ENCODE data around the gene TTC28. TPM values are rescaled to one million over a fixed set of nuclear protein-coding genes. Genes with fewer than 3 reads are reported as not detected.

Gene TTC28
- total RNA-seq, 1 experiment from 2014 or later = not detected

DNA sequence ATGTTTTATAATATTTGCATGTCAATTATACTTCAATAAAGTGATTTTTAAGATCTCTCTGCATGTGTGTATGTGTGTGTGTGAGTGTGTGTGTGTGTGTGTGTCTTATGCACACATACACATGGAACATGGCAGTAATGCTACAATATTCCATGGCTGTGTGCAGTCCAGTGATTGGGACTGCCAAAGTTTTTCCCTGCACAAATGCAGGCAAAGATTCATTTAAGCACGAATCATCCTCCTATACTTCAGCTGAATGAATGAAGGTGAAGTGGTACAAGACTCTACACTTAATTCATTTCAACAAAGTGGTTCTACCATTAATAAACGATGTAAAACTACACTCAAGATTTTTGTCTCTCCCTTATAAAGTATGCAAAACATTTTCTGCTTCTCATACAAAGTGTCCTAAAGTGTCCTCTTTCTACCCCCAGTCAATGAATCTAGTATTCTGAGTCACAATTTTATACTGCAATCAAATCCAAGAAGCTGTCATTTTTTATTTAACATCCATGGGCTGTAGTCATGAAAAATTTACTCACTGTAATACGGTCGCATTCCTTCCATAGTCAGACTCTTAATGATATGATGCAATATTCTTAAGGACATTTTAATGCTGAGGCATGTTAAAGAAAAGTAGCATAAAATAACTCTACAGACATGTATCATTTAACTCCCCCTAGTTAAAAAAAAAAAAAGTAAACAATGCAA, 132.4 kb downstream of the TTC28 start:
- ChIA-PET POLR2A (no interaction called here), CTCF (no interaction called here)
- Mint-ChIP-seq H3K27ac (ENCODE audit: low read depth, unreplicated experiment) (no peak overlapping the region), H3K4me3 (ENCODE audit: unreplicated experiment) (no peak overlapping the region), H3K27me3 (ENCODE audit: insufficient read depth, unreplicated experiment) (peaks cover 60% of the 10 kb centered on the region), H3K36me3 (ENCODE audit: insufficient read depth, unreplicated experiment) (no peaks in the 10 kb centered on the region), H3K9me3 (ENCODE audit: unreplicated experiment) (peaks cover 8% of the 10 kb centered on the region), H3K4me1 (ENCODE audit: insufficient read depth, unreplicated experiment) (no peaks in the 10 kb centered on the region)
- TF ChIP-seq, protein P1, sequence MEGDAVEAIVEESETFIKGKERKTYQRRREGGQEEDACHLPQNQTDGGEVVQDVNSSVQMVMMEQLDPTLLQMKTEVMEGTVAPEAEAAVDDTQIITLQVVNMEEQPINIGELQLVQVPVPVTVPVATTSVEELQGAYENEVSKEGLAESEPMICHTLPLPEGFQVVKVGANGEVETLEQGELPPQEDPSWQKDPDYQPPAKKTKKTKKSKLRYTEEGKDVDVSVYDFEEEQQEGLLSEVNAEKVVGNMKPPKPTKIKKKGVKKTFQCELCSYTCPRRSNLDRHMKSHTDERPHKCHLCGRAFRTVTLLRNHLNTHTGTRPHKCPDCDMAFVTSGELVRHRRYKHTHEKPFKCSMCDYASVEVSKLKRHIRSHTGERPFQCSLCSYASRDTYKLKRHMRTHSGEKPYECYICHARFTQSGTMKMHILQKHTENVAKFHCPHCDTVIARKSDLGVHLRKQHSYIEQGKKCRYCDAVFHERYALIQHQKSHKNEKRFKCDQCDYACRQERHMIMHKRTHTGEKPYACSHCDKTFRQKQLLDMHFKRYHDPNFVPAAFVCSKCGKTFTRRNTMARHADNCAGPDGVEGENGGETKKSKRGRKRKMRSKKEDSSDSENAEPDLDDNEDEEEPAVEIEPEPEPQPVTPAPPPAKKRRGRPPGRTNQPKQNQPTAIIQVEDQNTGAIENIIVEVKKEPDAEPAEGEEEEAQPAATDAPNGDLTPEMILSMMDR (IDR thresholded peaks at IDR 0.05; ENCODE audit: unreplicated experiment) = no peak
- DNase-seq (ENCODE audit: unreplicated experiment) = no peak
- intact Hi-C loops (cut with micrococcal nuclease) = no loop called here
- no TSS peak for BruUV-seq (replicated peaks)

DNA sequence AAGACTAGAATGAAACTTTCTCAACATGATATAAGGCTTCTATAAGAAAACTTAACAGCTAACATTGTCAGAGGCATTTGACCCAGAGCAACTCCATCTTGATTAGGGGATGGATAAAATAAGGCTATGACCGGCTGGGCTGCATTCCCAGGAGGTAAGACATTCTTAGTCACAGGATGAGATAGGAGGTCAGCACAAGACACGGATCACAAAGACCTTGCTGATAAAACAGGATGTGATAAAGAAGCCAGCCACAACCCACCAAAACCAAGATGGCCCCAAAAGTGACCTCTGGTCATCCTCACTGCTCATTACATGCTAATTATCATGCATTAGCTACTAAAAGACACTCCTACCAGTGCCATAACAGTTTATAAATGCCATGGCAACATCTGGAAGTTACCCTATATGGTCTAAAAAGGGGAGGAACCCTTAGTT, 135.2 kb downstream of the TTC28 start:
- Mint-ChIP-seq H3K4me1 (ENCODE audit: insufficient read depth, unreplicated experiment) (no peaks in the 10 kb centered on the region), H3K4me3 (ENCODE audit: unreplicated experiment) (no peak overlapping the region), H3K9me3 (ENCODE audit: unreplicated experiment) (peaks cover 8% of the 10 kb centered on the region), H3K27me3 (ENCODE audit: insufficient read depth, unreplicated experiment) (peaks cover 42% of the 10 kb centered on the region), H3K36me3 (ENCODE audit: insufficient read depth, unreplicated experiment) (no peaks in the 10 kb centered on the region), H3K27ac (ENCODE audit: low read depth, unreplicated experiment) (no peak overlapping the region)
- DNase-seq (ENCODE audit: unreplicated experiment) = no peak
- TF ChIP-seq, protein P1 (IDR thresholded peaks at IDR 0.05; ENCODE audit: unreplicated experiment) = no peak
- BruUV-seq (replicated peaks) = no TSS peak
- intact Hi-C loops (cut with micrococcal nuclease) = no loop called here
- POLR2A ChIA-PET = no interaction called here
- CTCF ChIA-PET = no interaction called here

DNA sequence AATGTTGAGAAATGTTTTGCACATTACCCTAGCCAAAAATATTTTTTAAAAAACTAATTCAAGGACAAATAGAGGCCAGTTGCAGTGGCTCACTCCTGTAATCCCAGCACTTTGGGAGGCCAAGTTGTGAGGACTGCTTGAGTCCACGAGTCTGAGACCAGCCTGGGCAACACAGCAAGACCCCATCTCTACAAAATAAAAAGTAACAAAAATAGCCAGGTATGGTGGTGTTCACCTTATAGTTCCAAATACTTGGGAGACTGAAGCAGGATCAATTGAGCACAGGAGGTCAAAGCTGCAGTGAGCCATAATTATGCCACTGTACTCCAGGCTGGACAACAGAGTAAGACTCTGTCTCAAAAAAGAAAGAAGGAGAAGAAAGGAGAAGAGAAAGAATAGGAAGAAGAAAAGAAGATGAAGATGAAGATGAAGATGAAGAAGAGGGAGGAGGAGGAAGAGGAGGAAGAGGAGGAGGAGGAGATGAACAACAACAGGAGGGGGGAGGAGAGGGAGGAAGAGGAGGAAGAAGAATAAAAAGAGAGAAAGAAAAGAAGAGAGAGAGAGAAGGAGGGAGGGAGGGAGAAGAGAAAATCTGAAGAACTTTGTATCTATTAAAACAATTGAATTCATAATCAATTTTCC, 136.5 kb downstream of the TTC28 start:
- no TSS peak for BruUV-seq (replicated peaks)
- TF ChIP-seq, protein P1 (IDR thresholded peaks at IDR 0.05; ENCODE audit: unreplicated experiment) = no peak
- intact Hi-C loops (cut with micrococcal nuclease) = no loop called here
- Mint-ChIP-seq H3K27ac (ENCODE audit: low read depth, unreplicated experiment) (no peak overlapping the region), H3K27me3 (ENCODE audit: insufficient read depth, unreplicated experiment) (peaks cover 31% of the 10 kb centered on the region), H3K36me3 (ENCODE audit: insufficient read depth, unreplicated experiment) (no peaks in the 10 kb centered on the region), H3K9me3 (ENCODE audit: unreplicated experiment) (peaks cover 8% of the 10 kb centered on the region), H3K4me3 (ENCODE audit: unreplicated experiment) (no peak overlapping the region), H3K4me1 (ENCODE audit: insufficient read depth, unreplicated experiment) (no peaks in the 10 kb centered on the region)
- no peak for DNase-seq (ENCODE audit: unreplicated experiment)
- POLR2A ChIA-PET = no interaction called here
- CTCF ChIA-PET = no interaction called here

DNA sequence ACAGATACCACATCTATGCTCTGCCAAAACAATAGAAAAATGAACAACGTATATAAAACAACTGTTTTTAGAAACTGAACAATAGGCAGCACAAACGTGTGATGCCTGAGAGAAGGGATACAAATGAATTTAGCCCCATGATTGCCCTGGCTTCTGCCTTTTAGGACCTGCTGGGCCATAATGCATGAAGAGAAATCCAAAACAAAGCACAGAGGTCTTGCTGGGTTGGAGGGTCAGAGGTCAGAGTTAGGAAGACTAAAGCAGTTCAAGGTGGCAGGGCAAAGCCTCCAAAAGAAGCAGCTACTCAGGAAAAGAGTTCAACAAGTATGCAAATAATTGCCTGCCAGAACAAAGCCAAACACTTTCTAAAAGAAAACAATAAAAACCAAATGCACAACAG, 138.5 kb downstream of the TTC28 start:
- BruUV-seq (replicated peaks) = no TSS peak
- DNase-seq (ENCODE audit: unreplicated experiment) = no peak
- POLR2A ChIA-PET = no interaction called here
- Mint-ChIP-seq H3K27me3 (ENCODE audit: insufficient read depth, unreplicated experiment) (peaks cover 21% of the 10 kb centered on the region), H3K4me3 (ENCODE audit: unreplicated experiment) (no peak overlapping the region), H3K27ac (ENCODE audit: low read depth, unreplicated experiment) (no peak overlapping the region), H3K9me3 (ENCODE audit: unreplicated experiment) (peaks cover 8% of the 10 kb centered on the region), H3K36me3 (ENCODE audit: insufficient read depth, unreplicated experiment) (no peaks in the 10 kb centered on the region), H3K4me1 (ENCODE audit: insufficient read depth, unreplicated experiment) (no peaks in the 10 kb centered on the region)
- intact Hi-C loops (cut with micrococcal nuclease) = no loop called here
- TF ChIP-seq, protein P1 (IDR thresholded peaks at IDR 0.05; ENCODE audit: unreplicated experiment) = no peak
- CTCF ChIA-PET = no interaction called here
